Superior temporal gyrus (tissue), 1 donor: ENCODE measurements around the gene LAMA4.
A peak's percentile ranks its signal among the peaks of the same experiment; 100 is the strongest.

Experiments used
- DNase-seq: peaks from one replicate; pipeline ENCODE4 v3.0.0-alpha.2; 2016; ENCODE audit errors: extremely low spot score

The LAMA4 gene

GRCh38 chr6:112237066-112237465, 17.3 kb downstream of the LAMA4 start:
- no peak for DNase-seq

GRCh38 chr6:112235956-112236355, 18.4 kb downstream of the LAMA4 start:
- no peak for DNase-seq

- DNase-seq = no peak
Measured at GRCh38 chr6:112234601-112235000, 19.8 kb downstream of the LAMA4 start.

GRCh38 chr6:112233847-112234246, 20.5 kb downstream of the LAMA4 start:
- DNase-seq = no peak

- no peak for DNase-seq
Measured at GRCh38 chr6:112232845-112233256, 21.5 kb downstream of the LAMA4 start.

GRCh38 chr6:112231594-112232060, 22.7 kb downstream of the LAMA4 start:
- no peak for DNase-seq

- no peak for DNase-seq
Measured at GRCh38 chr6:112231164-112231563, 23.2 kb downstream of the LAMA4 start.

- no peak for DNase-seq
Measured at GRCh38 chr6:112228480-112229332, 25.7 kb downstream of the LAMA4 start.

GRCh38 chr6:112227992-112228391, 26.4 kb downstream of the LAMA4 start:
- DNase-seq = no peak

- no peak for DNase-seq
Measured at GRCh38 chr6:112227411-112227810, 27.0 kb downstream of the LAMA4 start.

GRCh38 chr6:112225691-112226090, 28.7 kb downstream of the LAMA4 start:
- no peak for DNase-seq

- DNase-seq = no peak
Measured at GRCh38 chr6:112224088-112224487, 30.3 kb downstream of the LAMA4 start.

- DNase-seq = peak; percentile 56
Measured at GRCh38 chr6:112223070-112223861, 31.1 kb downstream of the LAMA4 start.

- DNase-seq = no peak
Measured at GRCh38 chr6:112221981-112222852, 32.1 kb downstream of the LAMA4 start.

- no peak for DNase-seq
Measured at GRCh38 chr6:112221561-112221960, 32.8 kb downstream of the LAMA4 start.

- no peak for DNase-seq
Measured at GRCh38 chr6:112218563-112218962, 35.8 kb downstream of the LAMA4 start.

GRCh38 chr6:112216662-112217551, 37.5 kb downstream of the LAMA4 start:
- no peak for DNase-seq

GRCh38 chr6:112215488-112216284, 38.7 kb downstream of the LAMA4 start:
- no peak for DNase-seq

GRCh38 chr6:112214739-112215269, 39.6 kb downstream of the LAMA4 start:
- no peak for DNase-seq

- DNase-seq = no peak
Measured at GRCh38 chr6:112210852-112211251, 43.5 kb downstream of the LAMA4 start.
